Dendritic cell treated with granulocyte-macrophage colony-stimulating factor and Interleukin-4, amounts not matched to agents 40 ng/mL and 50 ng/mL, for 4 days (primary cell): ENCODE measurements around the gene ZC3HAV1.
"Not testable (repeated sequence)": the region's sequence is repeated elsewhere in the genome, so short reads cannot be mapped to it uniquely, and the experiment has no call there.

Source experiments
- H3K27ac Mint-ChIP-seq: one replicate; pipeline ENCODE4 v1.8.0; 2022; ENCODE audit warnings: mild to moderate bottlenecking, mixed read lengths
- H3K27me3 Mint-ChIP-seq: one replicate; pipeline ENCODE4 v1.8.0; 2022; ENCODE audit warnings: mild to moderate bottlenecking, mixed read lengths
- H3K36me3 Mint-ChIP-seq: one replicate; pipeline ENCODE4 v1.8.0; 2022; ENCODE audit warnings: low read depth, mixed read lengths
- H3K4me1 Mint-ChIP-seq: one replicate; pipeline ENCODE4 v1.8.0; 2022; ENCODE audit warnings: low read depth, mixed read lengths
- H3K4me3 Mint-ChIP-seq: one replicate; pipeline ENCODE4 v1.8.0; 2022; ENCODE audit warnings: mild to moderate bottlenecking, moderate library complexity, mixed read lengths
- H3K9me3 Mint-ChIP-seq: one replicate; pipeline ENCODE4 v1.8.0; 2022; ENCODE audit warnings: mixed read lengths
- intact Hi-C: fragments of 100-400 bp; cut with micrococcal nuclease; formaldehyde crosslinking; loops from one replicate; pipeline ENCODE4 v1.15.0; 2022

Gene ZC3HAV1

DNA sequence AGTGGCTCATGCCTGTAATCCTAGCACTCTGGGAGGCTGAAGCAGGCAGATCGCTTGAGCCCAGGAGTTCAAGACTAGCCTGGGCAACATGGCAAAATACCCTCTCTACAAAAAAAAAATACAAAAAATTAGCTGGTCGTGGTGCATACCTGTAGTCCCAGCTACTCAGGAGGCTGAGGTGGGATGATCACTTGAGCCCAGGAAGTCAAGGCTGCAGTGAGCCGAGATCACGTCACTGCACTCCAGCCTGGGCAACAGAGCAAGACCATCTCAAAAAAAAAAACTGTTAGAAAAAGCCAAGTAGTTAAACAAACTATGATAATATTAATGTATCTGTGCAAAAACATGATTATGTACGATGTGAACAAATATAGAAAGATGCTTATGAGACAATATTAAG, 83.7 kb downstream of the ZC3HAV1 start:
- H3K9me3 Mint-ChIP-seq, H3K27ac Mint-ChIP-seq, H3K4me3 Mint-ChIP-seq, H3K27me3 Mint-ChIP-seq, intact Hi-C loops, H3K4me1 Mint-ChIP-seq: not testable (repeated sequence)
- peaks cover 81% of the 10 kb centered on the region for H3K36me3 Mint-ChIP-seq

GRCh38 chr7:139023076-139023475, 86.4 kb downstream of the ZC3HAV1 start:
- Mint-ChIP-seq H3K36me3 (peaks cover 62% of the 10 kb centered on the region), H3K27ac (no peak overlapping the region), H3K9me3 (no peaks in the 10 kb centered on the region), H3K27me3 (peaks cover 2% of the 10 kb centered on the region), H3K4me3 (no peak overlapping the region), H3K4me1 (peaks cover 6% of the 10 kb centered on the region)
- intact Hi-C loops, result no loop called here

DNA sequence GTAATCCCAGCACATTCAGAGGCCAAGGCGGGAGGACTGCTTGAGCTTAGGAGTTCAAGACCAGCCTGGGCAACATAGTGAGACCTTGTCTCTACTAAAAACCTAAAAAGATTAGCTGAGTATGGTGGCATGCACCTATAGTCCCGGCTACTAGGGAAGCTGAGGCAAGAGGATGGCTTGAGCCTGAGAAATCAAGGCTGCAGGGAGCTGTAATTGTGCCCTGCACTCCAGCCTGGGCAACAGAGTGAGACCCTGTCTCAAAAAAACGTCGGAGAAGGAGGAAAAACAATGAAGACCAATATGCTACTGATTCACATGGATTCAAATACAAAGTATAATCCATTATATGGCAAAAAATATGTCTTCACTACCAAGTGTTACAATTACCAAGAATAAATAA, 87.2 kb downstream of the ZC3HAV1 start:
- Mint-ChIP-seq H3K27me3 (peaks cover 2% of the 10 kb centered on the region), H3K27ac (no peak overlapping the region), H3K9me3 (no peaks in the 10 kb centered on the region), H3K36me3 (peaks cover 55% of the 10 kb centered on the region), H3K4me1 (peaks cover 6% of the 10 kb centered on the region), H3K4me3 (no peak overlapping the region)
- intact Hi-C loops, result no loop called here

DNA sequence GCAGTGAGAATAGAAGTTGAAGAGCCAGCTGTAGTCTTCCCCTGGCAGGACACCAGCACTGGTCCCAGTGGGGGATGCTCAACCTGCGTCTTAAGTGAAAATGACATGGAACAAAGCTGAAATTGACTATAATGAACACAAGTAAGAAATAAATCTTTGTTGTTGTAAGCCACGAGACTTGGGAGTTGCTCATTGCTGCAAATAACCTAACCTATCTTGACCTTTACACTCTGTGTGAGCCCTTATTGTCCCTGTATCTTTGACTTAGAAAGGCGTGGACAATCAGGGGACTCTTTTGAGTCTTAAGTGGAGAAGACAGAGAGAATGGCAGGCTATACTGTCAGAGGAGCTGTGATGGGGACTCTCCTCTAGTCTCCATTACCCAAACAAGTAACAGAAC, 90.6 kb downstream of the ZC3HAV1 start:
- Mint-ChIP-seq H3K36me3 (peaks cover 28% of the 10 kb centered on the region), H3K4me3 (no peak overlapping the region), H3K4me1 (peaks cover 6% of the 10 kb centered on the region), H3K27me3 (peaks cover 3% of the 10 kb centered on the region), H3K27ac (no peak overlapping the region), H3K9me3 (no peaks in the 10 kb centered on the region)
- intact Hi-C loops, result loop anchor here (5.0 kb wide), 1 partner anchor 58 kb away; no protein-coding TSS in a partner anchor

GRCh38 chr7:139016931-139017511, 92.5 kb downstream of the ZC3HAV1 start:
- no peaks in the 10 kb centered on the region for H3K9me3 Mint-ChIP-seq
- H3K4me3 Mint-ChIP-seq, result no peak overlapping the region
- H3K36me3 Mint-ChIP-seq, result peaks cover 9% of the 10 kb centered on the region
- intact Hi-C loops, result loop anchor here (1.0 to 5.0 kb wide), 2 partner anchors 60 to 110 kb away; no protein-coding TSS in a partner anchor
- H3K4me1 Mint-ChIP-seq, result no peaks in the 10 kb centered on the region
- peaks cover 4% of the 10 kb centered on the region for H3K27me3 Mint-ChIP-seq
- no peak overlapping the region for H3K27ac Mint-ChIP-seq

DNA sequence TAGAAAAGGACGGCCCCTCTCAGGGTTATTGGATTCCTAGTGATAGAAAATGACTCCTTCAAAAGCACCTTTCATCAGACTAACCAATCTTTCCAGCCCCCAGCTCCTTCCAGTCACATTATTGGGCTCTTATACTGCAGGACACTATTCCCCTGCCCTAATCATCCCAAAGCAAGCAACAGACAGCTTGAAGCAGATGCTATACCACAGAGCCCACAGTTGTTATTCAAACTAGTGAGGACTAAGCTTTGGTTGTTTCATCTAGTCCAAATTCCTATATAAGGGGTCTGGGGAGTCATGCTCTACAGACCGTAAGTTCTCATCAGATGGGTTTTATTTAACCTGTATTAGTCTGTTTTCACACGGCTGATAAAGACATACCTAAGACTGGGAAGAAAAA, 98.1 kb downstream of the ZC3HAV1 start:
- no peaks in the 10 kb centered on the region for H3K4me1 Mint-ChIP-seq
- H3K4me3 Mint-ChIP-seq, result no peak overlapping the region
- intact Hi-C loops, result no loop called here
- peaks cover 21% of the 10 kb centered on the region for H3K9me3 Mint-ChIP-seq
- H3K27ac Mint-ChIP-seq, result no peak overlapping the region
- H3K36me3 Mint-ChIP-seq, result no peaks in the 10 kb centered on the region
- H3K27me3 Mint-ChIP-seq, result peaks cover 1% of the 10 kb centered on the region

GRCh38 chr7:139004321-139005090, 105.0 kb downstream of the ZC3HAV1 start:
- H3K27ac Mint-ChIP-seq, result no peak overlapping the region
- intact Hi-C loops, result no loop called here
- no peaks in the 10 kb centered on the region for H3K36me3 Mint-ChIP-seq
- H3K27me3 Mint-ChIP-seq, result no peaks in the 10 kb centered on the region
- no peaks in the 10 kb centered on the region for H3K4me1 Mint-ChIP-seq
- H3K4me3 Mint-ChIP-seq, result no peak overlapping the region
- peaks cover 24% of the 10 kb centered on the region for H3K9me3 Mint-ChIP-seq

DNA sequence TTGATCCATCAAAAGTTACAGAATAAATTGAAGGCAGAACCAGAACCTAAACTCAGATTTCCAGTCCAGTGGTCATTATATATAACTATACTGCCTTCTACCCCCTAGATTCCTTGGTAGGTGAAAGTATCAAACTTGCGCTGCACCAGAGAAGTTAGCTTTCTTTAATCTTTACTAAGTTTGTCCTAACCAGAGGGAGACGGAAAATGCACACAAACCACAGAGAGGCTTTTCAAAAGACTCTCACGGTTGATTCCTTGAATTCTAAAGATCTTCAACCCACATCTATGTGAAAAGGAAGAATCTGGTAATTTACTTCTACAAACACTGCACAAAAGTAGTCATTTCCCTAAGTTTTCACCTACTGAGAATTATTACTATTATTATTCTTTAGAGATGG, 110.1 kb downstream of the ZC3HAV1 start:
- H3K9me3 Mint-ChIP-seq, result peaks cover 5% of the 10 kb centered on the region

More for the DNA sequence above, 110.1 kb downstream of the ZC3HAV1 start:
- intact Hi-C loops, result no loop called here
- H3K27me3 Mint-ChIP-seq, result no peaks in the 10 kb centered on the region
- no peaks in the 10 kb centered on the region for H3K36me3 Mint-ChIP-seq
- no peaks in the 10 kb centered on the region for H3K4me1 Mint-ChIP-seq
- H3K4me3 Mint-ChIP-seq, result no peak overlapping the region
- H3K27ac Mint-ChIP-seq, result no peak overlapping the region
